ENCODE data around the gene OXNAD1. TPM values are rescaled to one million over a fixed set of nuclear protein-coding genes. Genes with fewer than 3 reads are reported as not detected.

Gene OXNAD1
- total RNA-seq, 3 donors from 2014 or later, result 21.5 to 35.2 (median 28.4) TPM

- no peak for ATAC-seq
Observed at GRCh38 chr3:16266714-16267113, 1.7 kb downstream of the OXNAD1 start.

GRCh38 chr3:16270855-16271254, 5.8 kb downstream of the OXNAD1 start:
- intact Hi-C loops (cut with DNase I, micrococcal nuclease), result no loop called here
- no peaks in the 10 kb centered on the region for H3K36me3 ChIP-seq (ENCODE audit: low read depth)
- peaks cover 13% of the 10 kb centered on the region for H3K4me1 ChIP-seq (ENCODE audit: low read depth)
- no peak for ATAC-seq
- DNase-seq, result no peak
- no peak overlapping the region for H3K4me3 ChIP-seq
- no peaks in the 10 kb centered on the region for H3K9me3 ChIP-seq
- TF ChIP-seq CTCF (IDR thresholded peaks at IDR 0.05), result no peak

More at GRCh38 chr3:16266714-16267113, 1.7 kb downstream of the OXNAD1 start:
- intact Hi-C loops (cut with DNase I, micrococcal nuclease), result no loop called here
- H3K9me3 ChIP-seq, result no peaks in the 10 kb centered on the region
- no peak for TF ChIP-seq CTCF (IDR thresholded peaks at IDR 0.05)
- peaks cover 21% of the 10 kb centered on the region for H3K4me1 ChIP-seq (ENCODE audit: low read depth)
- no peak for DNase-seq
- H3K4me3 ChIP-seq, result no peak overlapping the region
- no peaks in the 10 kb centered on the region for H3K36me3 ChIP-seq (ENCODE audit: low read depth)

GRCh38 chr3:16272588-16272987, 7.6 kb downstream of the OXNAD1 start:
- intact Hi-C loops (cut with DNase I, micrococcal nuclease), result no loop called here
- TF ChIP-seq CTCF (IDR thresholded peaks at IDR 0.05), result no peak
- DNase-seq, result no peak
- no peak overlapping the region for H3K4me3 ChIP-seq
- H3K36me3 ChIP-seq (ENCODE audit: low read depth), result no peaks in the 10 kb centered on the region
- H3K4me1 ChIP-seq (ENCODE audit: low read depth), result no peaks in the 10 kb centered on the region
- no peaks in the 10 kb centered on the region for H3K9me3 ChIP-seq
- no peak for ATAC-seq

- intact Hi-C loops (cut with DNase I, micrococcal nuclease), result no loop called here
- DNase-seq (no peak), ATAC-seq (no peak)
- Histone ChIP-seq H3K9me3 (no peaks in the 10 kb centered on the region), H3K4me1 (ENCODE audit: low read depth) (no peaks in the 10 kb centered on the region), H3K36me3 (ENCODE audit: low read depth) (no peaks in the 10 kb centered on the region), H3K4me3 (no peak overlapping the region)
- no peak for TF ChIP-seq CTCF (IDR thresholded peaks at IDR 0.05)
Observed at GRCh38 chr3:16273867-16274266, 8.9 kb downstream of the OXNAD1 start.

GRCh38 chr3:16277471-16277870, 12.5 kb downstream of the OXNAD1 start:
- DNase-seq (no peak), ATAC-seq (no peak)
- intact Hi-C loops (cut with DNase I, micrococcal nuclease), result no loop called here
- no peaks in the 10 kb centered on the region for H3K4me1 ChIP-seq (ENCODE audit: low read depth)
- no peaks in the 10 kb centered on the region for H3K36me3 ChIP-seq (ENCODE audit: low read depth)
- no peak overlapping the region for H3K4me3 ChIP-seq
- no peaks in the 10 kb centered on the region for H3K9me3 ChIP-seq
- TF ChIP-seq CTCF (IDR thresholded peaks at IDR 0.05), result no peak

All from mucosa of descending colon (tissue), 3 donors.